ENCODE results near the gene AKR7A3.

DNA sequence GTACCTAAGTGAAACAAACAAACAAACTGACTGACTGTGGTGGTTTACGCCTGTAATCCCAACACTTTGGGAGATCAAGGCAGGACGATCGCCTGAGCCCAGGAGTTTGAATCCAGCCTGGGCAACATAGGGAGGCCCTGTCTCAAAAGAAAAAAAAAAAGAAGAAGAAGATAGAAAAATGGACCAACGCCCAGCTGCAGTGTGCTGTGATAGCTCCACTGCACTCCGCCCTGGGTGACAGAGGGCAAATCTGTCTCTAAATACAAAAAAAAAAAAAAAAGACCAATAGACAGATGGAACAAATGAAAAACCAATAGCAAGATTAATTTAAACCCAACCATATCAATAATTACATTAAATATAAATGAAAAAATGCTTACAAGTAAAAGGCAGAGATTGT lies 13.9 kb downstream of the AKR7A3 start:
- TF ChIP-seq, protein P1, sequence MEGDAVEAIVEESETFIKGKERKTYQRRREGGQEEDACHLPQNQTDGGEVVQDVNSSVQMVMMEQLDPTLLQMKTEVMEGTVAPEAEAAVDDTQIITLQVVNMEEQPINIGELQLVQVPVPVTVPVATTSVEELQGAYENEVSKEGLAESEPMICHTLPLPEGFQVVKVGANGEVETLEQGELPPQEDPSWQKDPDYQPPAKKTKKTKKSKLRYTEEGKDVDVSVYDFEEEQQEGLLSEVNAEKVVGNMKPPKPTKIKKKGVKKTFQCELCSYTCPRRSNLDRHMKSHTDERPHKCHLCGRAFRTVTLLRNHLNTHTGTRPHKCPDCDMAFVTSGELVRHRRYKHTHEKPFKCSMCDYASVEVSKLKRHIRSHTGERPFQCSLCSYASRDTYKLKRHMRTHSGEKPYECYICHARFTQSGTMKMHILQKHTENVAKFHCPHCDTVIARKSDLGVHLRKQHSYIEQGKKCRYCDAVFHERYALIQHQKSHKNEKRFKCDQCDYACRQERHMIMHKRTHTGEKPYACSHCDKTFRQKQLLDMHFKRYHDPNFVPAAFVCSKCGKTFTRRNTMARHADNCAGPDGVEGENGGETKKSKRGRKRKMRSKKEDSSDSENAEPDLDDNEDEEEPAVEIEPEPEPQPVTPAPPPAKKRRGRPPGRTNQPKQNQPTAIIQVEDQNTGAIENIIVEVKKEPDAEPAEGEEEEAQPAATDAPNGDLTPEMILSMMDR (IDR thresholded peaks at IDR 0.05) = no peak
- no peak for TF ChIP-seq ZFX (IDR thresholded peaks at IDR 0.05; ENCODE audit: borderline replicate concordance)

Data from 22Rv1 (cell line).